T-cell (primary cell): Measurements from ENCODE around the gene CAP1. TPM values are rescaled to one million over a fixed set of nuclear protein-coding genes. Genes with fewer than 3 reads are reported as not detected.
A peak's percentile ranks its signal among the peaks of the same experiment; 100 is the strongest.

ENCODE experiments used
- ATAC-seq, 4 experiments: fragments of 200-7000 bp in 3 of 4; fragments of 150-1000 bp in 1 of 4; cut with Tn5 transposase; replicated peaks in 1 of 4; 1 replicate in 3 of 4; 2 replicates in 1 of 4; pipeline ENCODE4 v1.10.0; 2021; ENCODE audit warnings: moderate library complexity in 3 of 4, mild to moderate bottlenecking in 2 of 4, moderate number of reproducible peaks in 1 of 4
- CTCF ChIA-PET, 2 donors: fragments of 300-600 bp; sonication (Branson Sonifier 250); formaldehyde crosslinking; loops; one replicate each; lab custom pipeline; 2022; ENCODE audit warnings: antibody characterized with exemption in 2 of 2; lab: Charles Lee
- POLR2A ChIA-PET, 2 donors: fragments of 300-600 bp; sonication (Branson Sonifier 250); formaldehyde crosslinking; loops; one replicate each; lab custom pipeline; 2022; ENCODE audit warnings: antibody characterized with exemption in 2 of 2; lab: Charles Lee
- DNase-seq, 35 experiments: peaks; one replicate each; pipeline versions ENCODE4 v3.0.0 to v3.0.0-alpha.2; 2013 to 2023
- H3K27ac ChIP-seq: one replicate; pipeline ENCODE4 v1.5.1; 2013; ENCODE audit warnings: low read length
- H3K27me3 ChIP-seq, 2 experiments: replicated peaks in 1 of 2; 1 replicate in 1 of 2; 2 replicates in 1 of 2; pipeline versions ENCODE4 v1.6.1 to v1.7.0; 2013; ENCODE audit warnings: low read length in 1 of 2, mixed read lengths in 1 of 2; ENCODE audit not compliant: control insufficient read depth in 2 of 2, insufficient read depth in 2 of 2; ENCODE audit errors: extremely low read depth in 1 of 2
- H3K36me3 ChIP-seq, 2 donors: 1 replicate in 1 of 2; 2 replicates in 1 of 2; pipeline versions ENCODE4 v1.6.1 to v1.7.0; 2013; ENCODE audit warnings: low read length in 1 of 2; ENCODE audit not compliant: control insufficient read depth in 2 of 2, insufficient read depth in 1 of 2; ENCODE audit errors: extremely low read depth in 1 of 2
- H3K4me1 ChIP-seq, 2 experiments: 1 replicate in 1 of 2; 2 replicates in 1 of 2; pipeline versions ENCODE4 v1.6.1 to v1.7.0; 2013; ENCODE audit warnings: low read length in 2 of 2, mixed read lengths in 1 of 2; ENCODE audit not compliant: insufficient read depth in 2 of 2, control insufficient read depth in 1 of 2; ENCODE audit errors: extremely low read depth in 1 of 2
- H3K4me3 ChIP-seq, 2 donors: 1 replicate in 1 of 2; 2 replicates in 1 of 2; pipeline versions ENCODE4 v1.5.1 to v1.7.0; 2013; ENCODE audit warnings: mild to moderate bottlenecking in 2 of 2, low read length in 1 of 2, moderate library complexity in 1 of 2; ENCODE audit not compliant: control insufficient read depth in 1 of 2; ENCODE audit errors: extremely low read depth in 1 of 2
- H3K9me3 ChIP-seq: 2 replicates; pipeline ENCODE4 v1.7.0; 2013
- H3K27ac Mint-ChIP-seq, 2 donors: one replicate each; pipeline ENCODE4 v1.8.0; 2020 to 2021; ENCODE audit warnings: mild to moderate bottlenecking in 2 of 2, mixed read lengths in 2 of 2
- H3K27me3 Mint-ChIP-seq, 2 donors: one replicate each; pipeline ENCODE4 v1.8.0; 2021 to 2022; ENCODE audit warnings: mixed read lengths in 2 of 2
- H3K36me3 Mint-ChIP-seq: one replicate; pipeline ENCODE4 v1.8.0; 2021; ENCODE audit warnings: mixed read lengths
- H3K4me1 Mint-ChIP-seq, 3 donors: one replicate each; pipeline ENCODE4 v1.8.0; 2020 to 2022; ENCODE audit warnings: mixed read lengths in 3 of 3, mild to moderate bottlenecking in 1 of 3
- H3K4me3 Mint-ChIP-seq, 3 donors: one replicate each; pipeline ENCODE4 v1.8.0; 2020 to 2022; ENCODE audit warnings: mild to moderate bottlenecking in 3 of 3, mixed read lengths in 3 of 3, moderate library complexity in 3 of 3
- H3K9me3 Mint-ChIP-seq, 3 donors: one replicate each; pipeline ENCODE4 v1.8.0; 2020 to 2022; ENCODE audit warnings: mixed read lengths in 3 of 3
- WGBS: methylation state at CpG from one replicate; pipeline ENCODE4 v1.1.5; 2013; ENCODE audit warnings: missing lambda C conversion rate; ENCODE audit not compliant: insufficient coverage; 5-methylcytosine and 5-hydroxymethylcytosine counted together
- total RNA-seq, 35 experiments: library from RNA in 6 of 35; stranded (reverse) in 6 of 35; fragments of 120-200 nt in 1 of 35; gene quantifications; one replicate each; pipeline versions ENCODE4 v1.2.1 to v1.2.4 and lab custom pipeline; 2013 to 2026

Gene CAP1
- total RNA-seq, 5 donors from 2014 or later (not counting 1 experiment from before 2014, with no cell fraction given) = 293 to 345 (median 298) TPM

GRCh38 chr1:40044110-40044509 lies 3.6 kb downstream of the CAP1 start:
- Histone ChIP-seq H3K27ac (no peak overlapping the region), H3K4me3 (peak overlapping the region; percentile 8 to 15), H3K27me3 (no peaks in the 10 kb centered on the region), H3K36me3 (peaks cover 0 to 21% of the 10 kb centered on the region in 2 donors), H3K9me3 (no peaks in the 10 kb centered on the region), H3K4me1 (peaks cover 54 to 65% of the 10 kb centered on the region in 2 experiments)
- Mint-ChIP-seq H3K36me3 (peaks cover 37% of the 10 kb centered on the region), H3K27me3 (no peaks in the 10 kb centered on the region), H3K4me3 (peak overlapping the region; percentile 88 to 96 (median 90)), H3K9me3 (no peaks in the 10 kb centered on the region), H3K4me1 (peaks cover 79 to 90% (median 79%) of the 10 kb centered on the region in 3 donors), H3K27ac (peak overlapping the region; percentile 87 to 94)
- WGBS = no CpG with 5 or more reads among the region's 3 CpGs
- DNase-seq = no peak
- CTCF ChIA-PET = interaction anchor here in 1 of 2 donors (1.1 to 1.5 kb wide), 3 partner anchors 9 to 16 kb away, joined by 3 to 6 read pairs (median 4); no protein-coding TSS in a partner anchor
- no peak for ATAC-seq
- POLR2A ChIA-PET = interaction anchor here in 1 of 2 donors (0.6 kb wide), 1 partner anchor 341 kb away, joined by 3 read pairs; no protein-coding TSS in a partner anchor

GRCh38 chr1:40045182-40045581 lies 4.7 kb downstream of the CAP1 start:
- Mint-ChIP-seq H3K9me3 (no peaks in the 10 kb centered on the region), H3K27ac (peak overlapping the region; percentile 86 to 94), H3K36me3 (peaks cover 46% of the 10 kb centered on the region), H3K4me3 (peak overlapping the region; percentile 68 to 96 (median 70)), H3K27me3 (no peaks in the 10 kb centered on the region), H3K4me1 (peaks cover 84 to 90% (median 84%) of the 10 kb centered on the region in 3 donors)
- DNase-seq (no peak), ATAC-seq (no peak)
- peaks cover 0 to 27% of the 10 kb centered on the region in 2 donors for H3K36me3 ChIP-seq
- peaks cover 59 to 68% of the 10 kb centered on the region in 2 experiments for H3K4me1 ChIP-seq
- POLR2A ChIA-PET = interaction anchor here in 1 of 2 donors (0.7 kb wide), 1 partner anchor 341 kb away, joined by 5 read pairs; no protein-coding TSS in a partner anchor
- no peaks in the 10 kb centered on the region for H3K27me3 ChIP-seq
- H3K4me3 ChIP-seq = peak overlapping the region in 1 of 2 donors; percentile 32
- no peaks in the 10 kb centered on the region for H3K9me3 ChIP-seq
- CTCF ChIA-PET = no interaction called here
- no peak overlapping the region for H3K27ac ChIP-seq
- WGBS = no CpG with 5 or more reads among the region's 4 CpGs

GRCh38 chr1:40045766-40046165 lies 5.2 kb downstream of the CAP1 start:
- no peak overlapping the region for H3K27ac ChIP-seq
- H3K9me3 ChIP-seq = no peaks in the 10 kb centered on the region
- H3K4me1 Mint-ChIP-seq = peaks cover 87 to 89% (median 88%) of the 10 kb centered on the region in 3 donors
- no peaks in the 10 kb centered on the region for H3K9me3 Mint-ChIP-seq
- H3K4me3 ChIP-seq = no peak overlapping the region
- H3K4me3 Mint-ChIP-seq = peak overlapping the region; percentile 68 to 96 (median 70)
- H3K36me3 Mint-ChIP-seq = peaks cover 49% of the 10 kb centered on the region
- H3K4me1 ChIP-seq = peaks cover 63 to 73% of the 10 kb centered on the region in 2 experiments
- DNase-seq (no peak), ATAC-seq (no peak)
- H3K27me3 Mint-ChIP-seq = no peaks in the 10 kb centered on the region
- no peaks in the 10 kb centered on the region for H3K27me3 ChIP-seq
- H3K36me3 ChIP-seq = peaks cover 0 to 29% of the 10 kb centered on the region in 2 donors
- 86% methylated on average over 2 of the region's 3 CpGs for WGBS
- ChIA-PET CTCF (no interaction called here), POLR2A (no interaction called here)
- peak overlapping the region; percentile 61 to 94 for H3K27ac Mint-ChIP-seq

- ChIA-PET CTCF (interaction anchor here in 1 of 2 donors (0.7 to 1.1 kb wide), 2 partner anchors 10 to 15 kb away, joined by 3 to 4 read pairs; no protein-coding TSS in a partner anchor), POLR2A (interaction anchor here in 1 of 2 donors (0.6 kb wide), 1 partner anchor 114 kb away, joined by 4 read pairs; no protein-coding TSS in a partner anchor)
- Mint-ChIP-seq H3K4me1 (peaks cover 90 to 92% (median 91%) of the 10 kb centered on the region in 3 donors), H3K9me3 (no peaks in the 10 kb centered on the region), H3K27me3 (no peaks in the 10 kb centered on the region), H3K36me3 (peaks cover 51% of the 10 kb centered on the region), H3K4me3 (peak overlapping the region; percentile 34 to 96 (median 52)), H3K27ac (peak overlapping the region; percentile 88 to 90)
- H3K27me3 ChIP-seq = no peaks in the 10 kb centered on the region
- DNase-seq = no peak
- no peak overlapping the region for H3K4me3 ChIP-seq
- no CpG with 5 or more reads among the region's 2 CpGs for WGBS
- no peaks in the 10 kb centered on the region for H3K9me3 ChIP-seq
- no peak overlapping the region for H3K27ac ChIP-seq
- peaks cover 64 to 73% of the 10 kb centered on the region in 2 experiments for H3K4me1 ChIP-seq
- no peak for ATAC-seq
- H3K36me3 ChIP-seq = peaks cover 0 to 36% of the 10 kb centered on the region in 2 donors
Measured at GRCh38 chr1:40047276-40047675, 6.7 kb downstream of the CAP1 start.

GRCh38 chr1:40047769-40048168 lies 7.2 kb downstream of the CAP1 start:
- peaks cover 0 to 33% of the 10 kb centered on the region in 2 donors for H3K36me3 ChIP-seq
- ATAC-seq (peak in 3 of 4 experiments; percentile 40 to 63 (median 46)), DNase-seq (no peak)
- ChIA-PET POLR2A (no interaction called here), CTCF (interaction anchor here in 1 of 2 donors (0.7 to 1.1 kb wide), 2 partner anchors 10 to 16 kb away, joined by 3 to 4 read pairs; no protein-coding TSS in a partner anchor)
- no peak overlapping the region for H3K4me3 ChIP-seq
- Mint-ChIP-seq H3K4me1 (peaks cover 87 to 91% (median 90%) of the 10 kb centered on the region in 3 donors), H3K4me3 (peak overlapping the region; percentile 34 to 96 (median 52)), H3K9me3 (no peaks in the 10 kb centered on the region), H3K27ac (peak overlapping the region; percentile 88 to 90), H3K27me3 (no peaks in the 10 kb centered on the region), H3K36me3 (peaks cover 50% of the 10 kb centered on the region)
- H3K4me1 ChIP-seq = peaks cover 62 to 73% of the 10 kb centered on the region in 2 experiments
- WGBS = 29% methylated on average over 1 of the region's 5 CpGs
- no peaks in the 10 kb centered on the region for H3K9me3 ChIP-seq
- H3K27me3 ChIP-seq = no peaks in the 10 kb centered on the region
- H3K27ac ChIP-seq = peak overlapping the region; percentile 2

GRCh38 chr1:40049725-40050124 lies 9.2 kb downstream of the CAP1 start:
- DNase-seq = no peak
- Histone ChIP-seq H3K4me1 (peaks cover 48 to 78% of the 10 kb centered on the region in 2 experiments), H3K27ac (peak overlapping the region; percentile 52), H3K27me3 (no peaks in the 10 kb centered on the region), H3K36me3 (peaks cover 6 to 46% of the 10 kb centered on the region in 2 donors), H3K4me3 (no peak overlapping the region), H3K9me3 (no peaks in the 10 kb centered on the region)
- peak overlapping the region; percentile 9 to 96 (median 22) for H3K4me3 Mint-ChIP-seq
- WGBS = 50% methylated on average over 1 of the region's 2 CpGs
- peaks cover 86 to 91% (median 90%) of the 10 kb centered on the region in 3 donors for H3K4me1 Mint-ChIP-seq
- H3K9me3 Mint-ChIP-seq = no peaks in the 10 kb centered on the region
- peaks cover 45% of the 10 kb centered on the region for H3K36me3 Mint-ChIP-seq
- peak in 2 of 4 experiments; percentile 26 to 33 for ATAC-seq
- H3K27ac Mint-ChIP-seq = peak overlapping the region; percentile 87 to 92
- CTCF ChIA-PET = interaction anchor here in 1 of 2 donors (0.6 to 2.0 kb wide), 4 partner anchors 10 to 292 kb away, joined by 3 to 6 read pairs (median 4); no protein-coding TSS in a partner anchor
- POLR2A ChIA-PET = interaction anchor here in 1 of 2 donors (1.1 kb wide), 1 partner anchor 8 kb away, joined by 3 read pairs; no protein-coding TSS in a partner anchor
- no peaks in the 10 kb centered on the region for H3K27me3 Mint-ChIP-seq
